Measurements from ENCODE around the gene PIK3R1.

The PIK3R1 gene

GRCh38 chr5:68296895-68297294 lies 81.3 kb downstream of the PIK3R1 start:
- H3K9ac ChIP-seq (ENCODE audit: low read depth, low read length): no peak overlapping the region
- no peak overlapping the region for H3K4me2 ChIP-seq (ENCODE audit: insufficient read depth, low read length)
- TF ChIP-seq, protein P1, sequence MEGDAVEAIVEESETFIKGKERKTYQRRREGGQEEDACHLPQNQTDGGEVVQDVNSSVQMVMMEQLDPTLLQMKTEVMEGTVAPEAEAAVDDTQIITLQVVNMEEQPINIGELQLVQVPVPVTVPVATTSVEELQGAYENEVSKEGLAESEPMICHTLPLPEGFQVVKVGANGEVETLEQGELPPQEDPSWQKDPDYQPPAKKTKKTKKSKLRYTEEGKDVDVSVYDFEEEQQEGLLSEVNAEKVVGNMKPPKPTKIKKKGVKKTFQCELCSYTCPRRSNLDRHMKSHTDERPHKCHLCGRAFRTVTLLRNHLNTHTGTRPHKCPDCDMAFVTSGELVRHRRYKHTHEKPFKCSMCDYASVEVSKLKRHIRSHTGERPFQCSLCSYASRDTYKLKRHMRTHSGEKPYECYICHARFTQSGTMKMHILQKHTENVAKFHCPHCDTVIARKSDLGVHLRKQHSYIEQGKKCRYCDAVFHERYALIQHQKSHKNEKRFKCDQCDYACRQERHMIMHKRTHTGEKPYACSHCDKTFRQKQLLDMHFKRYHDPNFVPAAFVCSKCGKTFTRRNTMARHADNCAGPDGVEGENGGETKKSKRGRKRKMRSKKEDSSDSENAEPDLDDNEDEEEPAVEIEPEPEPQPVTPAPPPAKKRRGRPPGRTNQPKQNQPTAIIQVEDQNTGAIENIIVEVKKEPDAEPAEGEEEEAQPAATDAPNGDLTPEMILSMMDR (IDR thresholded peaks at IDR 0.05; ENCODE audit: borderline replicate concordance, extremely low read depth, low read length, poor library complexity, severe bottlenecking): no peak
- no peaks in the 10 kb centered on the region for H3K4me1 ChIP-seq (ENCODE audit: insufficient read depth, low read length)
- H2AFZ ChIP-seq (ENCODE audit: low read depth, low read length): no peak overlapping the region
- H3K9me3 ChIP-seq (ENCODE audit: insufficient read depth, low read length, severe bottlenecking): no peaks in the 10 kb centered on the region
- no peak overlapping the region for H3K27ac ChIP-seq (ENCODE audit: low read length)
- H3K36me3 ChIP-seq (ENCODE audit: insufficient read depth, low read length): peaks cover 91% of the 10 kb centered on the region
- no peaks in the 10 kb centered on the region for H3K27me3 ChIP-seq (ENCODE audit: insufficient read depth, low read length, poor library complexity)
- no peaks in the 10 kb centered on the region for H3K79me2 ChIP-seq (ENCODE audit: insufficient read depth, low read length)
- H3K4me3 ChIP-seq (ENCODE audit: low read depth in 1 of 2, low read length in 2 of 2): no peak overlapping the region
- DNase-seq: no peak
- peaks cover 18% of the 10 kb centered on the region; the same call in 1 of the 2 replicates for H4K20me1 ChIP-seq (ENCODE audit: insufficient read depth, low read length)
- no peak for ATAC-seq (ENCODE audit: insufficient read depth, low read depth)

- no peak for ATAC-seq (ENCODE audit: insufficient read depth, low read depth)
- Histone ChIP-seq H3K9me3 (ENCODE audit: insufficient read depth, low read length, severe bottlenecking) (no peaks in the 10 kb centered on the region), H3K4me3 (ENCODE audit: low read depth in 1 of 2, low read length in 2 of 2) (no peak overlapping the region), H3K4me1 (ENCODE audit: insufficient read depth, low read length) (0 out of 2 replicates have a peak, but pooled peaks cover under 1% of the 10 kb centered on the region), H3K79me2 (ENCODE audit: insufficient read depth, low read length) (no peaks in the 10 kb centered on the region), H3K36me3 (ENCODE audit: insufficient read depth, low read length) (peaks cover 85% of the 10 kb centered on the region), H3K9ac (ENCODE audit: low read depth, low read length) (no peak overlapping the region), H2AFZ (ENCODE audit: low read depth, low read length) (no peak overlapping the region), H3K4me2 (ENCODE audit: insufficient read depth, low read length) (no peak overlapping the region), H3K27me3 (ENCODE audit: insufficient read depth, low read length, poor library complexity) (no peaks in the 10 kb centered on the region), H3K27ac (ENCODE audit: low read length) (no peak overlapping the region), H4K20me1 (ENCODE audit: insufficient read depth, low read length) (peaks cover 18% of the 10 kb centered on the region; the same call in 1 of the 2 replicates)
- DNase-seq: no peak
- no peak for TF ChIP-seq EZH2 (IDR thresholded peaks at IDR 0.05; ENCODE audit: borderline replicate concordance, low read depth, low read length, severe bottlenecking)
- TF ChIP-seq, protein P1 (IDR thresholded peaks at IDR 0.05; ENCODE audit: borderline replicate concordance, extremely low read depth, low read length, poor library complexity, severe bottlenecking): no peak
Measured at GRCh38 chr5:68297656-68298055, 82.1 kb downstream of the PIK3R1 start.

DNA sequence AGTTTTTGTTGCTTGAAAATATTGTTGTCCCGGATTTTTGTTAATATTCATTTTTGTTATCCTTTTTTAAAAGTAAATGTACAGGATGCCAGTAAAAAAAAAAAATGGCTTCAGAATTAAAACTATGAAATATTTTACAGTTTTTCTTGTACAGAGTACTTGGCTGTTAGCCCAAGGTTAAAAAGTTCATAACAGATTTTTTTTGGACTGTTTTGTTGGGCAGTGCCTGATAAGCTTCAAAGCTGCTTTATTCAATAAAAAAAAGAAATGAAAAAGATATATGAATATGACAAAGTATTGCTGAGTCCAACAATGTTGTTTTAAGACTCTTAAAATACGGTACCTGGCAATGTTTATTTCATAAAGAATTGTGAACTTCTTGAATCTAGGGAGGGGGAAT lies 82.9 kb downstream of the PIK3R1 start:
- DNase-seq: no peak
- Histone ChIP-seq H3K27ac (ENCODE audit: low read length) (no peak overlapping the region), H4K20me1 (ENCODE audit: insufficient read depth, low read length) (peaks cover 18% of the 10 kb centered on the region; the same call in 1 of the 2 replicates), H3K4me1 (ENCODE audit: insufficient read depth, low read length) (0 out of 2 replicates have a peak, but pooled peaks cover 3% of the 10 kb centered on the region), H3K4me2 (ENCODE audit: insufficient read depth, low read length) (no peak overlapping the region), H3K9me3 (ENCODE audit: insufficient read depth, low read length, severe bottlenecking) (no peaks in the 10 kb centered on the region), H3K79me2 (ENCODE audit: insufficient read depth, low read length) (no peaks in the 10 kb centered on the region), H3K36me3 (ENCODE audit: insufficient read depth, low read length) (peaks cover 77% of the 10 kb centered on the region), H3K4me3 (ENCODE audit: low read depth in 1 of 2, low read length in 2 of 2) (no peak overlapping the region), H2AFZ (ENCODE audit: low read depth, low read length) (no peak overlapping the region), H3K27me3 (ENCODE audit: insufficient read depth, low read length, poor library complexity) (no peaks in the 10 kb centered on the region), H3K9ac (ENCODE audit: low read depth, low read length) (no peak overlapping the region)
- no peak for ATAC-seq (ENCODE audit: insufficient read depth, low read depth)
- no peak for TF ChIP-seq EZH2 (IDR thresholded peaks at IDR 0.05; ENCODE audit: borderline replicate concordance, low read depth, low read length, severe bottlenecking)
- TF ChIP-seq, protein P1 (IDR thresholded peaks at IDR 0.05; ENCODE audit: borderline replicate concordance, extremely low read depth, low read length, poor library complexity, severe bottlenecking): no peak

DNA sequence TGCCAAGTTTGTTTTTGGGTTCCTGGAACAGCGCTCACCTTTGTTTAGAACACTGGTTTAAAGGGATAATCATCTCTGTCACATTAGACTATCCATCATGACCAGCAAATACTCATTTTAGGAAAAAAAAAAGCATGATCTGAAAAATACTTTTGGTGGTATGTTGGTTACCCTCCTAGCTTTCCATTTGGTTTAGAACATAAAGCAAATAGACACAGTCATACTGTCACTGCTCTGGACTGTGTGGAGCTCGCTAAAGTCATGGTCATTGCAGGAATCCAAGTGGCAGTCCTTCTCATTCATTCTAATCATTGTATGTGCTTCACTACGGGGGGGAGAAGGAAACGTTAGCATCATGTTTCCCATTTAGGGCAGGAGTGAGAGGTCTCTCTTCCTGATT lies 83.5 kb downstream of the PIK3R1 start:
- Histone ChIP-seq H3K9me3 (ENCODE audit: insufficient read depth, low read length, severe bottlenecking) (no peaks in the 10 kb centered on the region), H2AFZ (ENCODE audit: low read depth, low read length) (no peak overlapping the region), H3K9ac (ENCODE audit: low read depth, low read length) (no peak overlapping the region), H3K27ac (ENCODE audit: low read length) (no peak overlapping the region), H3K4me2 (ENCODE audit: insufficient read depth, low read length) (no peak overlapping the region), H3K4me3 (ENCODE audit: low read depth in 1 of 2, low read length in 2 of 2) (no peak overlapping the region), H4K20me1 (ENCODE audit: insufficient read depth, low read length) (peaks cover 18% of the 10 kb centered on the region; the same call in 1 of the 2 replicates), H3K79me2 (ENCODE audit: insufficient read depth, low read length) (no peaks in the 10 kb centered on the region), H3K4me1 (ENCODE audit: insufficient read depth, low read length) (0 out of 2 replicates have a peak, but pooled peaks cover 3% of the 10 kb centered on the region), H3K27me3 (ENCODE audit: insufficient read depth, low read length, poor library complexity) (no peaks in the 10 kb centered on the region), H3K36me3 (ENCODE audit: insufficient read depth, low read length) (peaks cover 70% of the 10 kb centered on the region)
- ATAC-seq (ENCODE audit: insufficient read depth, low read depth) (no peak), DNase-seq (no peak)
- TF ChIP-seq EZH2 (IDR thresholded peaks at IDR 0.05; ENCODE audit: borderline replicate concordance, low read depth, low read length, severe bottlenecking): no peak
- TF ChIP-seq, protein P1 (IDR thresholded peaks at IDR 0.05; ENCODE audit: borderline replicate concordance, extremely low read depth, low read length, poor library complexity, severe bottlenecking): no peak
